Uterus (tissue), 4 donors: ENCODE measurements around the gene TMEM217. TPM values are rescaled to one million over a fixed set of nuclear protein-coding genes. Genes with fewer than 3 reads are reported as not detected.

Experiments
- DNase-seq, 2 donors: peaks; one replicate each; pipeline ENCODE4 v3.0.0-alpha.2; 2019 to 2020
- H3K27ac ChIP-seq, 2 donors: fragments of 200-600 bp; sonication (generic); 1 replicate in 1 of 2; 2 replicates in 1 of 2; pipeline ENCODE4 v1.5.1; 2016 to 2018
- H3K27me3 ChIP-seq, 2 donors: fragments of 200-600 bp; sonication (generic); one replicate each; pipeline ENCODE4 v1.5.1; 2018 to 2019; ENCODE audit warnings: control low read depth in 1 of 2
- H3K36me3 ChIP-seq, 2 donors: fragments of 200-600 bp; sonication (generic); one replicate each; pipeline ENCODE4 v1.5.1; 2019; ENCODE audit warnings: control low read depth in 1 of 2
- H3K4me1 ChIP-seq, 2 donors: fragments of 200-600 bp; sonication (generic); one replicate each; pipeline ENCODE4 v1.5.1; 2018 to 2019; ENCODE audit warnings: control low read depth in 1 of 2
- H3K4me3 ChIP-seq, 2 donors: fragments of 200-600 bp; sonication (generic); 1 replicate in 1 of 2; 2 replicates in 1 of 2; pipeline ENCODE4 v1.5.1; 2018 to 2019; ENCODE audit warnings: mild to moderate bottlenecking in 1 of 2
- H3K9me3 ChIP-seq, 2 donors: fragments of 200-600 bp; sonication (generic); one replicate each; pipeline ENCODE4 v1.5.1; 2019; ENCODE audit warnings: control low read depth in 1 of 2
- POLR2A ChIP-seq, 2 donors: fragments of 450-650 bp; IDR thresholded peaks; one replicate each; pipeline ENCODE4 v1.6.1; 2016; ENCODE audit warnings: antibody characterized with exemption in 2 of 2, mild to moderate bottlenecking in 1 of 2, moderate library complexity in 1 of 2
- intact Hi-C: fragments of 100-400 bp; cut with DNase I; formaldehyde crosslinking; loops from one replicate; pipeline ENCODE4 v1.15.1; 2023; ENCODE audit warnings: low total_unique reads
- total RNA-seq, 4 donors: library from RNA; depleted of rRNA in 3 of 4; stranded (reverse); fragments of >200 nt in 3 of 4; gene quantifications; one replicate each; pipeline versions ENCODE4 v1.1.0 to v1.2.4, GENCODE V29; 2014 to 2023
- TF ChIP-seq, protein P1 (sequence below), 4 experiments: fragments of 200-600 bp in 2 of 4; fragments of 450-650 bp in 2 of 4; sonication (generic) in 2 of 4; IDR thresholded peaks; one replicate each; pipeline ENCODE4 v1.5.1; 2016 to 2019; ENCODE audit warnings: antibody characterized with exemption in 4 of 4, mild to moderate bottlenecking in 2 of 4, moderate library complexity in 1 of 4
- donor health status: DM: yes; HTN: yes; CAD: no.

The TMEM217 gene
- total RNA-seq, 4 donors from 2014 or later: 0.21 to 1.6 TPM; not detected in 2

DNA sequence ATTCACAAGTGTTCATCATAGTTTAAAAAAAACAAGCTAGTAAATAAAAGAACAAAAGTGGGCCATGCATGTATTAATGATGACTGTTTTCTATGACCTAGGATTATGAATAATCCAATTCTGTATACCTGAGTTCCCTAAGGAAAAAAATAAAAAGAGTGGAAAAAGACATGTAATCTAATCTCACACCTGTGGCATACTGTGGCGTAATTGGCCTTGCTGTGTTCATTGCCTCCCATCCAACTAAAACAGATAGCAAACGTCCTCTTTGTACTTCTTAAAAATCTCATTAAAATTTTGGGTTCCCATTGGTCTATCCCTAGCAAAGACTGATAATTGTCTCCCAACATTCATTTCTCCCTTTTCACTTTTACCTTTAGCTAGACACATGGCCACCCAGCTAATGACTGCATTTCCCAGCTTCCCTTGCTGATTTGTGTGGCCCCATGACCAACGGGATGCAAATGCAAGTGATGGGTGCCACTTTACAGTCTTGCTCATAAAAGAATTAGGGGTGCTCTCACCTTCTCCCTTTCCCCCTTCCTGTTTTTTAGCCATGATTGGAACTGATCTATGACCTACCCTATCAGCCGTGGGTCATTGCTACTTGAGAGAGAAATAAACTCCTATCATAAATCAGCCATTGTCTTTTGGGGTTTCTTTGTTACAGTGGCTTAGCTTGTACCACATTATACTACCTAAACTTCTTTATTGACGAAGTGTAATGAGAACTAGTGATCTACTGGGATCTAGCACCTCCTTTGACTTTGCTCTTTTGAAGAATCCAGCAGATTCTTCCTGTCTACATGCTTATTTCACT is 32.4 kb downstream of the TMEM217 start:
- H3K36me3 ChIP-seq: no peaks in the 10 kb centered on the region
- DNase-seq: no peak
- intact Hi-C loops: no loop called here
- H3K27me3 ChIP-seq: no peaks in the 10 kb centered on the region
- no peaks in the 10 kb centered on the region for H3K4me1 ChIP-seq
- no peak for TF ChIP-seq POLR2A (IDR thresholded peaks at IDR 0.05)
- TF ChIP-seq, protein P1, sequence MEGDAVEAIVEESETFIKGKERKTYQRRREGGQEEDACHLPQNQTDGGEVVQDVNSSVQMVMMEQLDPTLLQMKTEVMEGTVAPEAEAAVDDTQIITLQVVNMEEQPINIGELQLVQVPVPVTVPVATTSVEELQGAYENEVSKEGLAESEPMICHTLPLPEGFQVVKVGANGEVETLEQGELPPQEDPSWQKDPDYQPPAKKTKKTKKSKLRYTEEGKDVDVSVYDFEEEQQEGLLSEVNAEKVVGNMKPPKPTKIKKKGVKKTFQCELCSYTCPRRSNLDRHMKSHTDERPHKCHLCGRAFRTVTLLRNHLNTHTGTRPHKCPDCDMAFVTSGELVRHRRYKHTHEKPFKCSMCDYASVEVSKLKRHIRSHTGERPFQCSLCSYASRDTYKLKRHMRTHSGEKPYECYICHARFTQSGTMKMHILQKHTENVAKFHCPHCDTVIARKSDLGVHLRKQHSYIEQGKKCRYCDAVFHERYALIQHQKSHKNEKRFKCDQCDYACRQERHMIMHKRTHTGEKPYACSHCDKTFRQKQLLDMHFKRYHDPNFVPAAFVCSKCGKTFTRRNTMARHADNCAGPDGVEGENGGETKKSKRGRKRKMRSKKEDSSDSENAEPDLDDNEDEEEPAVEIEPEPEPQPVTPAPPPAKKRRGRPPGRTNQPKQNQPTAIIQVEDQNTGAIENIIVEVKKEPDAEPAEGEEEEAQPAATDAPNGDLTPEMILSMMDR (IDR thresholded peaks at IDR 0.05): no peak
- H3K27ac ChIP-seq: no peak overlapping the region
- no peaks in the 10 kb centered on the region for H3K9me3 ChIP-seq
- no peak overlapping the region for H3K4me3 ChIP-seq

DNA sequence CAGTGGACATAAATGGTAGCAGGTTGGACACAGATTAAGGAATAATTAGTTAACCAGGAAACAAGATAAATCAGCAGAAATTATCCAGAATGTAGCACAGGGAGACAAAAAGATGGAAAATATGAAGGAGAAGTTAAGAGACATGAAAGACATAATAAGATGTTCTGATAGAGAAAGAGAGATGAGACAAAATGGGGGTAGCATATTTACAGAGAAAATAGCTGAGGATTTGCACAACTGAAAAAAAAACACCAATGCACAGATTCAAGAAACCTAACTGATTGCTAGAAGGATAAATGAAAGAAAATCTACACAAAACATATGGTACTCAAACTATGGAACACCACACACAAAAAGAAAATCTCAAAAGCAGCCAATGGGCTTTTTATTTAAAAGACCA is 35.0 kb downstream of the TMEM217 start:
- Histone ChIP-seq H3K27ac (peak overlapping the region in 1 of 2 donors; percentile 56), H3K36me3 (no peaks in the 10 kb centered on the region), H3K27me3 (no peaks in the 10 kb centered on the region), H3K4me1 (no peaks in the 10 kb centered on the region), H3K4me3 (peak overlapping the region; percentile 46 to 67), H3K9me3 (no peaks in the 10 kb centered on the region)
- DNase-seq: no peak
- intact Hi-C loops: no loop called here
- no peak for TF ChIP-seq POLR2A (IDR thresholded peaks at IDR 0.05)
- TF ChIP-seq, protein P1 (IDR thresholded peaks at IDR 0.05): no peak

DNA sequence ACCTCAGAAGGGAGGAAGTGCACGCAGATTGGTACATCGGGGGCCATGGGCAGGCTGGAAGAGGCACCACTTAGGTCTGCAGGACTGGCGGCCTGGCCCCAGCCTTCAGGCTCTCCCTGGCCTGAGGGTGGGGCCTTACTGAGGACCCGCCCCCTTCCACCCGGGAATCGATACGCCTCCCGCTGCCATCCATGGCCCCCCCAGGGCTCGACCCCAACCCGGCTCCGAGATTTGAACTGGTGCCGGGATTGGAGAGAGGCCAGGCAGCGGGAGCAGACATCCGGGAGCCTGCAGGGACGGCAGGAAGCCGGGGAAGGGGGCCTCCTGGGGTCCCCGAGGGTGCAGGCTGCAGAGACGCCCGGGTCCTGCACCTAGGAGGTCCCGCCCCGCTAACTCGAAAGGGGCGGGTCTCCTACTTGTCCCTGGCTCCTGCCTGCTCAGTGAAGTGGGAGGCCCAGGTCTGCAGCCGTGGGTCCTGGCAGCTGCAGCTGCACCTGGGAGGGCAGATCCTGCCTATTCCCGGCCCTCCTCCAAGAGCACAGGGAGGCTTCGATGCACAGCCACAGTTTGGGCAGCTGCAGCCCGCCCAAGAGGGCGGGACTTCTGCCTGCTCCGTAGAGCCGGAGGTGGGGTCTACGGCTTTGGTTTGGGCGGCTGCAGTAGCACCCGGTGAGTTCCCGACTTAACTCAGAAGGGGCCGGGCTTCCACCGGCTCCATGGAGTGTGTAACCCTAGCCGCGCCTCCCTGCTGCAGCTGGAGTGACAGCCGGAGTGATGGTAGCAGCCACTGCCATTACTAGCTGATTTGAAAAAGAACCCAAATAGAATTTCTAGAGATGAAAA is 35.6 kb downstream of the TMEM217 start:
- Histone ChIP-seq H3K4me1 (no peaks in the 10 kb centered on the region), H3K27ac (peak overlapping the region in 1 of 2 donors; percentile 56), H3K9me3 (no peaks in the 10 kb centered on the region), H3K27me3 (no peaks in the 10 kb centered on the region), H3K4me3 (peak overlapping the region; percentile 46 to 67), H3K36me3 (no peaks in the 10 kb centered on the region)
- peak; percentile 71 to 74 for DNase-seq
- TF ChIP-seq, protein P1 (IDR thresholded peaks at IDR 0.05): no peak
- TF ChIP-seq POLR2A (IDR thresholded peaks at IDR 0.05): peak in 1 of 2 donors; percentile 48
- intact Hi-C loops: no loop called here

GRCh38 chr6:37221585-37222124 is 36.3 kb downstream of the TMEM217 start:
- Histone ChIP-seq H3K27ac (peak overlapping the region in 1 of 2 donors; percentile 56), H3K9me3 (no peaks in the 10 kb centered on the region), H3K27me3 (no peaks in the 10 kb centered on the region), H3K4me3 (peak overlapping the region in 1 of 2 donors; percentile 67), H3K4me1 (no peaks in the 10 kb centered on the region), H3K36me3 (no peaks in the 10 kb centered on the region)
- no peak for DNase-seq
- TF ChIP-seq, protein P1 (IDR thresholded peaks at IDR 0.05): no peak
- TF ChIP-seq POLR2A (IDR thresholded peaks at IDR 0.05): no peak
- intact Hi-C loops: no loop called here
